ENCODE measurements around the gene MUS81. TPM values are rescaled to one million over a fixed set of nuclear protein-coding genes. Genes with fewer than 3 reads are reported as not detected.

Gene MUS81
- total and polyA plus RNA-seq, 11 donors: 24.6 to 56.1 (median 35.9) TPM

DNA sequence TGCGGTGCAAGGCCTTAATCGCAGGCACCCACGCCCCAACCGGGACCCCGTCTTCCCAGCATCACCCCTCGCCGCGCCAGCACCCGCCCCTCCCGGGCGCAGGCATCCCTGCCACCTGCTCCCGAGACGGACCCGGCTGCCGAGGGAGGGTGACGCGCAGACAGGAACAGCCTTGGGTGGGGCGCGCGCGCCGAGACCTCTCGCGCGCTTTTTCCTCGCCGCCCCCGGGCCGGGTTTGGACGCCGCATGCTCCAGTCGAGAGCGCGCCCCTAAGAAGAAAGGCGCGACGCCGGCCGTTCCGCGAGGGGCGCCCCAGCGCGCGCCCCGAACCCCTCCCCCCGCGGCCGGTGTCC, 2.8 kb upstream of the MUS81 start:
- Histone ChIP-seq H3K27ac (peak overlapping the region; percentile 94 to 99 (median 98)), H3K4me3 (peak overlapping the region; percentile 74 to 100 (median 94)), H3K9me3 (no peaks in the 10 kb centered on the region), H3K27me3 (no peaks in the 10 kb centered on the region), H3K36me3 (peaks cover 0 to 51% (median 48%) of the 10 kb centered on the region in 9 donors), H3K4me1 (peaks cover 0 to 55% (median 32%) of the 10 kb centered on the region in 12 donors)
- WGBS, 4 donors: 0% methylated on average over 6 to 49 of the region's 49 CpGs; no CpG with 5 or more reads in 1 of the 4 donors
- DNase-seq (peak in 1 of 5 donors; percentile 51), ATAC-seq (no peak)
- TF ChIP-seq CTCF (IDR thresholded peaks at IDR 0.05) (peak in 1 of 12 donors; percentile 4), POLR2A (IDR thresholded peaks at IDR 0.05) (no peak)
- intact Hi-C loops (cut with DNase I): loop anchor here in 2 of 10 donors (5.0 to 10.0 kb wide), 3 partner anchors 195 to 407 kb away; partner anchors contain the start of genes PCNX3 (in 1 of the 2), RAB1B (in 1 of the 2) and RELA (in 1 of the 2)

GRCh38 chr11:65857853-65858680, 2.2 kb upstream of the MUS81 start, which contains the start of gene CFL1:
Gene CFL1, minus strand, starts transcription at chr11:65858180. Its CDS starts 81 bp downstream, at chr11:65858099.
- ATAC-seq (peak; percentile 71 to 80 (median 76)), DNase-seq (peak; percentile 99)
- H3K27me3 ChIP-seq: no peaks in the 10 kb centered on the region
- H3K9me3 ChIP-seq: no peaks in the 10 kb centered on the region
- H3K4me1 ChIP-seq: peaks cover 0 to 57% (median 32%) of the 10 kb centered on the region in 12 donors
- TF ChIP-seq CTCF (IDR thresholded peaks at IDR 0.05) (peak in 1 of 12 donors; percentile 1), POLR2A (IDR thresholded peaks at IDR 0.05) (peak; percentile 59 to 98)
- intact Hi-C loops (cut with DNase I): loop anchor here in 3 of 10 donors (1.0 to 10.0 kb wide), 6 partner anchors 15 to 407 kb away; partner anchors contain the start of genes EFEMP2 (in 2 of the 3), FIBP (in 2 of the 3), PCNX3 (in 1 of the 3) and RAB1B (in 1 of the 3)
- peaks cover 0 to 51% (median 48%) of the 10 kb centered on the region in 9 donors for H3K36me3 ChIP-seq
- 0 to 1% (median 0%) methylated on average over 54 to 92 of the region's 92 CpGs for WGBS, 4 donors
- H3K27ac ChIP-seq: peak within 1 kb of the TSS; percentile 94 to 99 (median 98)
- peak within 1 kb of the TSS; percentile 74 to 100 (median 94) for H3K4me3 ChIP-seq

DNA sequence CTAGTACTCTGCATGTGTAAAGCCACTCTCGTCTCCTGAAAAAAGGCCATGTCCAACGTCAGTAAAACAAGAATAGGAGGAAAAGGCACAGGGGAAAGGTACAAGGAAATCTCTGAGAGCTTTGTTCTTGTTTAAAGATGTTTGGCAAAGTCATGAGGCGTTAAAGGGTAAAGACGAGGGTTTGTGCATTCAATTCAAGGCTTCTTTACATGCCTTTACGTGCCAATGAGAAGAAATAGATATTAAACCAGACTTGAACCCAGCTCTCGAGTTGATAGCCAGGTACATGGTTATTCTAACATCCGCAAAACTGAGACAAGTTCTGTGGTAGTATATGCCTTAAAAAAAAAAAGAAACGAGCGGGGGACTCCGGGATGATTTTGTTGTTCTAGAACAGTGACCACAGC, 1.5 kb upstream of the MUS81 start:
- Histone ChIP-seq H3K27me3 (no peaks in the 10 kb centered on the region), H3K27ac (peak overlapping the region; percentile 94 to 99 (median 98)), H3K36me3 (peaks cover 0 to 51% (median 48%) of the 10 kb centered on the region in 9 donors), H3K4me3 (peak overlapping the region; percentile 32 to 100 (median 92)), H3K4me1 (peaks cover 0 to 57% (median 32%) of the 10 kb centered on the region in 12 donors), H3K9me3 (no peaks in the 10 kb centered on the region)
- ATAC-seq (no peak), DNase-seq (no peak)
- 0 to 1% (median 0%) methylated on average over 10 of the region's 10 CpGs for WGBS, 4 donors
- TF ChIP-seq POLR2A (IDR thresholded peaks at IDR 0.05) (no peak), CTCF (IDR thresholded peaks at IDR 0.05) (no peak)
- intact Hi-C loops (cut with DNase I): loop anchor here in 4 of 10 donors (1.0 to 10.0 kb wide), 6 partner anchors 14 to 406 kb away; partner anchors contain the start of genes FIBP (in 3 of the 4), EFEMP2 (in 2 of the 4), PCNX3 (in 1 of the 4) and RAB1B (in 1 of the 4)

Data from heart left ventricle (tissue), 16 donors.